CD4-positive, alpha-beta T cell (primary cell): ENCODE data around the gene LBP. TPM values are rescaled to one million over a fixed set of nuclear protein-coding genes. Genes with fewer than 3 reads are reported as not detected.

ENCODE experiments used
- ATAC-seq: fragments of 200-7000 bp; cut with Tn5 transposase; one replicate; pipeline ENCODE4 v1.10.0; 2022; ENCODE audit warnings: mild to moderate bottlenecking; ENCODE audit not compliant: poor library complexity
- CTCF ChIA-PET: fragments of 350-600 bp; sonication (Branson Sonifier 250); formaldehyde crosslinking; loops from one replicate; lab custom pipeline; 2021; ENCODE audit warnings: antibody characterized with exemption, inconsistent platforms; lab: Charles Lee
- POLR2A ChIA-PET: fragments of 350-600 bp; sonication (Branson Sonifier 250); formaldehyde crosslinking; loops from one replicate; lab custom pipeline; 2021; ENCODE audit warnings: antibody characterized with exemption, inconsistent platforms; lab: Charles Lee
- DNase-seq, 14 experiments: peaks; one replicate each; pipeline ENCODE4 v3.0.0-alpha.2; 2013 to 2020; ENCODE audit warnings: mixed read lengths in 2 of 14
- H3K27ac ChIP-seq, 2 donors: one replicate each; pipeline versions ENCODE4 v1.5.1 to v1.7.0; 2013; ENCODE audit warnings: low read length in 2 of 2, low read depth in 1 of 2, mild to moderate bottlenecking in 1 of 2
- H3K27me3 ChIP-seq, 2 experiments: 1 replicate in 1 of 2; 2 replicates in 1 of 2; pipeline versions ENCODE4 v1.6.1 to v1.7.0; 2013; ENCODE audit warnings: low read length in 2 of 2, control low read depth in 1 of 2, mild to moderate bottlenecking in 1 of 2, moderate library complexity in 1 of 2; ENCODE audit not compliant: insufficient read depth in 2 of 2, control insufficient read depth in 1 of 2
- H3K36me3 ChIP-seq: one replicate; pipeline ENCODE4 v1.6.1; 2013; ENCODE audit warnings: low read length, control low read depth; ENCODE audit not compliant: insufficient read depth
- H3K4me1 ChIP-seq: one replicate; pipeline ENCODE4 v1.6.1; 2013; ENCODE audit warnings: low read length, control low read depth; ENCODE audit not compliant: insufficient read depth
- H3K4me3 ChIP-seq: one replicate; pipeline ENCODE4 v1.5.1; 2013; ENCODE audit warnings: mild to moderate bottlenecking, low read length, moderate library complexity
- H3K9me3 ChIP-seq, 2 experiments: 1 replicate in 1 of 2; 2 replicates in 1 of 2; pipeline versions ENCODE4 v1.6.1 to v1.7.0; 2013; ENCODE audit warnings: low read length in 2 of 2, mild to moderate bottlenecking in 2 of 2, control low read depth in 1 of 2, moderate library complexity in 1 of 2; ENCODE audit not compliant: control insufficient read depth in 1 of 2, insufficient read depth in 1 of 2
- H3K27ac Mint-ChIP-seq: one replicate; pipeline ENCODE4 v1.8.0; 2020; ENCODE audit warnings: mixed read lengths
- H3K27me3 Mint-ChIP-seq: one replicate; pipeline ENCODE4 v1.8.0; 2021; ENCODE audit warnings: mixed read lengths
- H3K36me3 Mint-ChIP-seq: one replicate; pipeline ENCODE4 v1.8.0; 2021; ENCODE audit warnings: low read depth, mixed read lengths
- H3K4me1 Mint-ChIP-seq: one replicate; pipeline ENCODE4 v1.8.0; 2021; ENCODE audit warnings: low read depth, mixed read lengths
- H3K4me3 Mint-ChIP-seq: one replicate; pipeline ENCODE4 v1.8.0; 2020; ENCODE audit warnings: mild to moderate bottlenecking, mixed read lengths
- H3K9me3 Mint-ChIP-seq: one replicate; pipeline ENCODE4 v1.8.0; 2020; ENCODE audit warnings: mixed read lengths
- intact Hi-C, 2 experiments: fragments of 100-400 bp; cut with DNase I in 1 of 2; cut with micrococcal nuclease in 1 of 2; formaldehyde crosslinking; loops; one replicate each; pipeline versions ENCODE4 v1.15.1 to v1.9.0; 2023 to 2025; cut with DNase I, micrococcal nuclease
- total RNA-seq, 174 experiments: library from RNA in 2 of 174; stranded (reverse) in 2 of 174; gene quantifications; one replicate each; pipeline ENCODE4 v1.2.3 and lab custom pipeline; 2021 to 2026
- TF ChIP-seq, protein P1 (sequence below): fragments of 200-600 bp; IDR thresholded peaks from one replicate; pipeline ENCODE4 v1.8.0; 2022; ENCODE audit warnings: antibody characterized with exemption, mild to moderate bottlenecking

The LBP gene
- total RNA-seq, 2 experiments from 2014 or later: not detected

DNA sequence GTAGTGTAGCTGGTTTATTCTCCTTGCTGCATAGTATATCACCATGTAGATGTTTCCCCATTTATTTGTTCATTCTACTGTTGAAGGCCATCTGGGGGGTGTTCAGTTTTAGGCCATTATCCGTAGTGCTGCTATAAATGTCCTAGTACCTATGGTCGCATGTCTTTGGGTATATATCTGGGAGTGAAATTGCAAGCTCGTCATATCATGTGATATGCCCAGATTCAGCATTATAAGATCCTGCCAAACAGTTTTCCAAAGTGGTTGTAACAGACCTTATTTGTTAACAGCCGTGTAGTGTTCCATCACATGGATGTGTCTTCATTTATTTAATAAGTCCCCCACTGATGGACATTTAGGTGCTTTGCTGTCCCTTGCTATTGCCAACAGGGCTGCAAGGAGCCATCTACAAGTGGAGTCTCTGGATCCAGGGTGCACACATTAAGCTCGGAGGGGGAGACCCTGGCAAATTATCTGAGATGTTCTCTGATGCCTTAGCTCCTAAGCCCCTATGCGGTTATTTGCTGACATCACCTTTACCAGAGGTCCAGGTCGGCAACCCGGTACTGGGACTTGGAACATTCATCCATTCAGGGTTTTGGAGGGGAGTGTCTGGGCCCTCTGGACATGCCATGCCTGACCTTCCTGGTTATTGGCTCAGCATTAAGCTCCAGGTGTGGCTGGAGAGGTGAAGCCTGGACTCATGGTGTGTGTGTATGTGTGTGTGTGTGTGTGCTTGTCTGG, 16.9 kb downstream of the LBP start:
- no peaks in the 10 kb centered on the region for H3K4me1 ChIP-seq
- CTCF ChIA-PET: no interaction called here
- Mint-ChIP-seq H3K4me1 (no peaks in the 10 kb centered on the region), H3K9me3 (no peaks in the 10 kb centered on the region), H3K27me3 (peaks cover 4% of the 10 kb centered on the region), H3K36me3 (no peaks in the 10 kb centered on the region), H3K4me3 (no peak overlapping the region), H3K27ac (no peak overlapping the region)
- H3K9me3 ChIP-seq: no peaks in the 10 kb centered on the region
- intact Hi-C loops: no loop called here
- no peak for DNase-seq
- no peak for ATAC-seq
- peaks cover 0 to 2% of the 10 kb centered on the region in 2 experiments for H3K27me3 ChIP-seq
- H3K36me3 ChIP-seq: no peaks in the 10 kb centered on the region
- POLR2A ChIA-PET: no interaction called here
- TF ChIP-seq, protein P1, sequence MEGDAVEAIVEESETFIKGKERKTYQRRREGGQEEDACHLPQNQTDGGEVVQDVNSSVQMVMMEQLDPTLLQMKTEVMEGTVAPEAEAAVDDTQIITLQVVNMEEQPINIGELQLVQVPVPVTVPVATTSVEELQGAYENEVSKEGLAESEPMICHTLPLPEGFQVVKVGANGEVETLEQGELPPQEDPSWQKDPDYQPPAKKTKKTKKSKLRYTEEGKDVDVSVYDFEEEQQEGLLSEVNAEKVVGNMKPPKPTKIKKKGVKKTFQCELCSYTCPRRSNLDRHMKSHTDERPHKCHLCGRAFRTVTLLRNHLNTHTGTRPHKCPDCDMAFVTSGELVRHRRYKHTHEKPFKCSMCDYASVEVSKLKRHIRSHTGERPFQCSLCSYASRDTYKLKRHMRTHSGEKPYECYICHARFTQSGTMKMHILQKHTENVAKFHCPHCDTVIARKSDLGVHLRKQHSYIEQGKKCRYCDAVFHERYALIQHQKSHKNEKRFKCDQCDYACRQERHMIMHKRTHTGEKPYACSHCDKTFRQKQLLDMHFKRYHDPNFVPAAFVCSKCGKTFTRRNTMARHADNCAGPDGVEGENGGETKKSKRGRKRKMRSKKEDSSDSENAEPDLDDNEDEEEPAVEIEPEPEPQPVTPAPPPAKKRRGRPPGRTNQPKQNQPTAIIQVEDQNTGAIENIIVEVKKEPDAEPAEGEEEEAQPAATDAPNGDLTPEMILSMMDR: no peak
- no peak overlapping the region for H3K27ac ChIP-seq
- H3K4me3 ChIP-seq: no peak overlapping the region

- H3K27ac Mint-ChIP-seq: no peak overlapping the region
- no peaks in the 10 kb centered on the region for H3K4me1 ChIP-seq
- peaks cover 7% of the 10 kb centered on the region for H3K27me3 Mint-ChIP-seq
- intact Hi-C loops: no loop called here
- TF ChIP-seq, protein P1: no peak
- peak in 3 of 14 experiments; percentile 8 to 23 (median 13) for DNase-seq
- H3K27me3 ChIP-seq: no peaks in the 10 kb centered on the region
- H3K9me3 Mint-ChIP-seq: no peaks in the 10 kb centered on the region
- H3K4me3 ChIP-seq: no peak overlapping the region
- no peaks in the 10 kb centered on the region for H3K9me3 ChIP-seq
- H3K36me3 ChIP-seq: no peaks in the 10 kb centered on the region
- ChIA-PET POLR2A (no interaction called here), CTCF (no interaction called here)
- no peak overlapping the region for H3K4me3 Mint-ChIP-seq
- no peak for ATAC-seq
- H3K4me1 Mint-ChIP-seq: no peaks in the 10 kb centered on the region
- no peaks in the 10 kb centered on the region for H3K36me3 Mint-ChIP-seq
- no peak overlapping the region for H3K27ac ChIP-seq
These were observed 23.1 kb downstream of the LBP start for GRCh38 chr20:38369389-38369788.

DNA sequence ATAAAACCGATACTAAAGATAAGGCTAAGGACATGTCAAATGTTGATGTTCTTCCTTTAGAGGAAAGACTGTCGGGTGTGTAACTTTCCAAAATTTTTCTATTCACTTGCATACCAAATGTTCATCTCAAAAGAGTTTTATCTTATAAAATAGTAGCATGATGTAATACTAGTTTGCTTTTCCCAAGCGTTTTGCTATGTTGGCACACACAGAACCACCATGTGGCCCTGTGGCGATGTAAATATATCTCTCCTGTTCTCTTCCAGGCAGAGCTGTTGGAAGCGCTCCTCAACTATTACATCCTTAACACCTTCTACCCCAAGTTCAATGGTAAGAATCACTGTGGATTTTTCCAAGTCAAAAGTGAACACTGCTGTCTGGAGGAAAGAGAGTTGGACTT, 26.5 kb downstream of the LBP start:
- H3K9me3 Mint-ChIP-seq: no peaks in the 10 kb centered on the region
- H3K27ac ChIP-seq: no peak overlapping the region
- no peaks in the 10 kb centered on the region for H3K9me3 ChIP-seq
- intact Hi-C loops: no loop called here
- H3K27ac Mint-ChIP-seq: no peak overlapping the region
- H3K27me3 Mint-ChIP-seq: peaks cover 3% of the 10 kb centered on the region
- no peaks in the 10 kb centered on the region for H3K4me1 Mint-ChIP-seq
- CTCF ChIA-PET: interaction anchor here (1.2 kb wide), 1 partner anchor 16 kb away, joined by 3 read pairs; no protein-coding TSS in a partner anchor
- POLR2A ChIA-PET: no interaction called here
- no peaks in the 10 kb centered on the region for H3K36me3 Mint-ChIP-seq
- no peaks in the 10 kb centered on the region for H3K27me3 ChIP-seq
- H3K4me1 ChIP-seq: no peaks in the 10 kb centered on the region
- H3K36me3 ChIP-seq: no peaks in the 10 kb centered on the region
- no peak for ATAC-seq
- TF ChIP-seq, protein P1: no peak
- DNase-seq: no peak
- H3K4me3 Mint-ChIP-seq: no peak overlapping the region
- H3K4me3 ChIP-seq: no peak overlapping the region
